HEK293 (cell line): ENCODE measurements around the gene DYNLRB2.

Experiments
- CTCF ChIA-PET: fragments of 350-600 bp; formaldehyde crosslinking; extraction: SDS; loops from one replicate; lab custom pipeline; 2021; ENCODE audit warnings: antibody characterized with exemption; lab: Yijun Ruan, JAX
- POLR2A ChIA-PET: fragments of 300-600 bp; formaldehyde crosslinking; extraction: SDS; loops from one replicate; lab custom pipeline; 2020; ENCODE audit warnings: antibody characterized with exemption, inconsistent platforms; lab: Yijun Ruan, JAX
- H3K27ac ChIP-seq: fragments of 200-500 bp; sonication (Bioruptor generic); 2 replicates; pipeline ENCODE4 v1.5.1; 2014; ENCODE audit warnings: low read depth, low read length, control low read depth, inconsistent platforms; ENCODE audit errors: extremely low read depth
- H3K36me3 ChIP-seq, 2 experiments: fragments of 200-500 bp in 1 of 2; sonication (Bioruptor generic) in 1 of 2; 1 replicate in 1 of 2; 2 replicates in 1 of 2; pipeline ENCODE4 v1.5.1; 2014 to 2017; ENCODE audit warnings: inconsistent platforms in 2 of 2, low read length in 2 of 2; ENCODE audit not compliant: control insufficient read depth in 2 of 2, insufficient read depth in 1 of 2
- H3K4me1 ChIP-seq: fragments of 200-500 bp; sonication (Bioruptor generic); 2 replicates; pipeline ENCODE4 v1.5.1; 2014; ENCODE audit warnings: mild to moderate bottlenecking, low read length, inconsistent platforms; ENCODE audit not compliant: control insufficient read depth, insufficient read depth
- H3K4me3 ChIP-seq: 2 replicates; pipeline ENCODE4 v1.5.1; 2011; ENCODE audit warnings: low read depth, mild to moderate bottlenecking, control low read depth, low read length, moderate library complexity
- H3K9me3 ChIP-seq: fragments of 200-500 bp; sonication (Bioruptor generic); 2 replicates; pipeline ENCODE4 v1.5.1; 2014; ENCODE audit warnings: low read depth, low read length, inconsistent platforms; ENCODE audit not compliant: control insufficient read depth, insufficient read depth
- BCL11A ChIP-seq: fragments of 450-650 bp; formaldehyde crosslinking; IDR thresholded peaks from 2 replicates; pipeline ENCODE4 v1.5.1; 2016; ENCODE audit warnings: low read depth, missing biosample characterization, missing genetic modification characterization
- GLI4 ChIP-seq: fragments of 450-650 bp; formaldehyde crosslinking; IDR thresholded peaks from 2 replicates; pipeline ENCODE4 v1.5.1; 2016; ENCODE audit warnings: missing biosample characterization, missing genetic modification characterization
- KLF8 ChIP-seq: fragments of 450-650 bp; formaldehyde crosslinking; IDR thresholded peaks from 2 replicates; pipeline ENCODE4 v1.5.1; 2016; ENCODE audit warnings: missing biosample characterization, missing genetic modification characterization
- RBAK ChIP-seq: fragments of 450-650 bp; formaldehyde crosslinking; IDR thresholded peaks from 2 replicates; pipeline ENCODE4 v1.5.1; 2016; ENCODE audit warnings: missing biosample characterization, missing genetic modification characterization
- SP7 ChIP-seq: fragments of 450-650 bp; formaldehyde crosslinking; IDR thresholded peaks from 2 replicates; pipeline ENCODE4 v1.5.1; 2016; ENCODE audit warnings: missing biosample characterization, missing genetic modification characterization
- TCF7L2 ChIP-seq: IDR thresholded peaks from 2 replicates; pipeline ENCODE4 v1.6.1; 2011; ENCODE audit warnings: low read depth, mild to moderate bottlenecking, inconsistent platforms, low read length, moderate library complexity, borderline replicate concordance
- ZNF24 ChIP-seq: fragments of 450-650 bp; formaldehyde crosslinking; IDR thresholded peaks from 2 replicates; pipeline ENCODE4 v1.5.1; 2016; ENCODE audit warnings: missing biosample characterization, missing genetic modification characterization
- ZNF266 ChIP-seq: fragments of 450-650 bp; formaldehyde crosslinking; IDR thresholded peaks from 2 replicates; pipeline ENCODE4 v1.5.1; 2016; ENCODE audit warnings: missing biosample characterization, missing genetic modification characterization, low read depth
- ZNF324 ChIP-seq: fragments of 450-650 bp; formaldehyde crosslinking; IDR thresholded peaks from 2 replicates; pipeline ENCODE4 v1.5.1; 2016; ENCODE audit warnings: missing biosample characterization, missing genetic modification characterization
- ZNF37A ChIP-seq: fragments of 450-650 bp; IDR thresholded peaks from 2 replicates; pipeline ENCODE4 v1.5.1; 2018; ENCODE audit warnings: missing biosample characterization, missing genetic modification characterization
- ZNF610 ChIP-seq: fragments of 450-650 bp; formaldehyde crosslinking; IDR thresholded peaks from 2 replicates; pipeline ENCODE4 v1.5.1; 2016; ENCODE audit warnings: missing biosample characterization, missing genetic modification characterization, borderline replicate concordance
- ZNF792 ChIP-seq: fragments of 450-650 bp; formaldehyde crosslinking; IDR thresholded peaks from 2 replicates; pipeline ENCODE4 v1.5.1; 2016; ENCODE audit warnings: missing biosample characterization, missing genetic modification characterization
- TF ChIP-seq, protein P1 (sequence below): fragments of 450-650 bp; formaldehyde crosslinking; conservative IDR thresholded peaks from 2 replicates; pipeline ENCODE4 v1.5.1; 2016; ENCODE audit warnings: low read depth, missing biosample characterization, missing genetic modification characterization
- TF ChIP-seq, protein P2 (sequence below): fragments of 450-650 bp; formaldehyde crosslinking; IDR thresholded peaks from 2 replicates; pipeline ENCODE4 v1.5.1; 2016; ENCODE audit warnings: missing biosample characterization, missing genetic modification characterization
- TF ChIP-seq, protein P3 (sequence below): fragments of 450-650 bp; formaldehyde crosslinking; conservative IDR thresholded peaks from 2 replicates; pipeline ENCODE4 v1.5.1; 2016; ENCODE audit warnings: low read depth, missing biosample characterization, missing genetic modification characterization
- TF ChIP-seq, protein P4 (sequence below): fragments of 450-650 bp; formaldehyde crosslinking; IDR thresholded peaks from 2 replicates; pipeline ENCODE4 v1.5.1; 2016; ENCODE audit warnings: missing biosample characterization, missing genetic modification characterization
- TF ChIP-seq, protein P5 (sequence below): fragments of 450-650 bp; formaldehyde crosslinking; IDR thresholded peaks from 2 replicates; pipeline ENCODE4 v1.5.1; 2016; ENCODE audit warnings: missing biosample characterization, missing genetic modification characterization
- TF ChIP-seq, protein P6 (sequence below): fragments of 450-650 bp; formaldehyde crosslinking; IDR thresholded peaks from 2 replicates; pipeline ENCODE4 v1.5.1; 2016; ENCODE audit warnings: missing biosample characterization, missing genetic modification characterization

Gene DYNLRB2

DNA sequence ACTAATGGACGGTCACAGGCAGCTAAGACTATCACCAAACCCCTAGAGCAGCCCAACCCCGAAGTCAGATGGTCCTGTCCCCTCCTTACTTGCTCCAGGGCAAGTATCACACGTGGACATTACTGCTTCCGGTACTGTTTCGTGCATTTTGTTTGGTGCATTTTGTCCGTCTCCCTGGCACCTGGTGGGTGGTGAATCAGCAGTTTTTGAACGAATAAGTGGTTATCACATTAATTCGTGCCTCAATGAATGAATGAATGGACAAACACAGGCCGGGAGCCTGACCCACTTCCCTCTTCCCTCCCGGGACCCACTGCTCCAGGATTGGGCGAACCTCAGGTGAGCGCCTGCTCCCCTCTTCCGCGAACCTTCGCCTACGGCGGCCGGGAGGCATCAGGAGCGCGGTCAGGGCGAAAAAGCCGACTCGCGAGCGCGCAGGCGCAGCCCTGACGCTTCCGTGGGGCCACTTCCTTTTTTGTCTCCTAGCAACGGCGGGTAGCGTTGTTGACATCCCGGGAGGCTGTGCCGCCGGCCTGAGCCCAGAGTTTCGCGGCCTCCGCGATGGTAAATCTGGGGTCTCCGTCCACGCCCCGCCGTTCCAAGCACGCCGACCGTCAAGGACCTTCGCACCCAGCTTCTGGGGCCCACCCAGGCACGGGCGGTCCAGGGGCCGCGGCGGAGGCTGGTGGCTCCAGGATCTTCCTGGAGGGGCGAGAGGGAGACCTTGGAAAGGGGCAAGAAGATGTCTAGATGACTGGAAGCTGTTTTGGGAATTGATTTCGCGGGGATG, at the start of gene DYNLRB2:
DYNLRB2 (plus strand) TSS at position 478 of the 790 bp plus-strand sequence; CDS start at position 562, 84 bp downstream.
- Histone ChIP-seq H3K4me3 (peak within 1 kb of the TSS; percentile 58), H3K27ac (peak within 1 kb of the TSS; percentile 39), H3K4me1 (no peaks in the 10 kb centered on the region), H3K36me3 (no peaks in the 10 kb centered on the region), H3K9me3 (no peaks in the 10 kb centered on the region)
- ChIA-PET CTCF (interaction anchor here (1.8 kb wide), 1 partner anchor 14 kb away, joined by 6 read pairs; no protein-coding TSS in a partner anchor), POLR2A (no interaction called here)
- peak; percentile 61; the same call in 1 of the 2 replicates for TF ChIP-seq ZNF610 (tag by site-specific recombination)
- TF ChIP-seq, protein P1, sequence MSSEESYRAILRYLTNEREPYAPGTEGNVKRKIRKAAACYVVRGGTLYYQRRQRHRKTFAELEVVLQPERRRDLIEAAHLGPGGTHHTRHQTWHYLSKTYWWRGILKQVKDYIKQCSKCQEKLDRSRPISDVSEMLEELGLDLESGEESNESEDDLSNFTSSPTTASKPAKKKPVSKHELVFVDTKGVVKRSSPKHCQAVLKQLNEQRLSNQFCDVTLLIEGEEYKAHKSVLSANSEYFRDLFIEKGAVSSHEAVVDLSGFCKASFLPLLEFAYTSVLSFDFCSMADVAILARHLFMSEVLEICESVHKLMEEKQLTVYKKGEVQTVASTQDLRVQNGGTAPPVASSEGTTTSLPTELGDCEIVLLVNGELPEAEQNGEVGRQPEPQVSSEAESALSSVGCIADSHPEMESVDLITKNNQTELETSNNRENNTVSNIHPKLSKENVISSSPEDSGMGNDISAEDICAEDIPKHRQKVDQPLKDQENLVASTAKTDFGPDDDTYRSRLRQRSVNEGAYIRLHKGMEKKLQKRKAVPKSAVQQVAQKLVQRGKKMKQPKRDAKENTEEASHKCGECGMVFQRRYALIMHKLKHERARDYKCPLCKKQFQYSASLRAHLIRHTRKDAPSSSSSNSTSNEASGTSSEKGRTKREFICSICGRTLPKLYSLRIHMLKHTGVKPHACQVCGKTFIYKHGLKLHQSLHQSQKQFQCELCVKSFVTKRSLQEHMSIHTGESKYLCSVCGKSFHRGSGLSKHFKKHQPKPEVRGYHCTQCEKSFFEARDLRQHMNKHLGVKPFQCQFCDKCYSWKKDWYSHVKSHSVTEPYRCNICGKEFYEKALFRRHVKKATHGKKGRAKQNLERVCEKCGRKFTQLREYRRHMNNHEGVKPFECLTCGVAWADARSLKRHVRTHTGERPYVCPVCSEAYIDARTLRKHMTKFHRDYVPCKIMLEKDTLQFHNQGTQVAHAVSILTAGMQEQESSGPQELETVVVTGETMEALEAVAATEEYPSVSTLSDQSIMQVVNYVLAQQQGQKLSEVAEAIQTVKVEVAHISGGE (tag by site-specific recombination) = peak; percentile 84
- TF ChIP-seq GLI4 (tag by site-specific recombination) = peak; percentile 22; the same call in 1 of the 2 replicates
- TF ChIP-seq ZNF266 (tag by site-specific recombination) = no peak
- peak; percentile 65; the same call in 1 of the 2 replicates for TF ChIP-seq ZNF324 (tag by site-specific recombination)
- TF ChIP-seq, protein P2, sequence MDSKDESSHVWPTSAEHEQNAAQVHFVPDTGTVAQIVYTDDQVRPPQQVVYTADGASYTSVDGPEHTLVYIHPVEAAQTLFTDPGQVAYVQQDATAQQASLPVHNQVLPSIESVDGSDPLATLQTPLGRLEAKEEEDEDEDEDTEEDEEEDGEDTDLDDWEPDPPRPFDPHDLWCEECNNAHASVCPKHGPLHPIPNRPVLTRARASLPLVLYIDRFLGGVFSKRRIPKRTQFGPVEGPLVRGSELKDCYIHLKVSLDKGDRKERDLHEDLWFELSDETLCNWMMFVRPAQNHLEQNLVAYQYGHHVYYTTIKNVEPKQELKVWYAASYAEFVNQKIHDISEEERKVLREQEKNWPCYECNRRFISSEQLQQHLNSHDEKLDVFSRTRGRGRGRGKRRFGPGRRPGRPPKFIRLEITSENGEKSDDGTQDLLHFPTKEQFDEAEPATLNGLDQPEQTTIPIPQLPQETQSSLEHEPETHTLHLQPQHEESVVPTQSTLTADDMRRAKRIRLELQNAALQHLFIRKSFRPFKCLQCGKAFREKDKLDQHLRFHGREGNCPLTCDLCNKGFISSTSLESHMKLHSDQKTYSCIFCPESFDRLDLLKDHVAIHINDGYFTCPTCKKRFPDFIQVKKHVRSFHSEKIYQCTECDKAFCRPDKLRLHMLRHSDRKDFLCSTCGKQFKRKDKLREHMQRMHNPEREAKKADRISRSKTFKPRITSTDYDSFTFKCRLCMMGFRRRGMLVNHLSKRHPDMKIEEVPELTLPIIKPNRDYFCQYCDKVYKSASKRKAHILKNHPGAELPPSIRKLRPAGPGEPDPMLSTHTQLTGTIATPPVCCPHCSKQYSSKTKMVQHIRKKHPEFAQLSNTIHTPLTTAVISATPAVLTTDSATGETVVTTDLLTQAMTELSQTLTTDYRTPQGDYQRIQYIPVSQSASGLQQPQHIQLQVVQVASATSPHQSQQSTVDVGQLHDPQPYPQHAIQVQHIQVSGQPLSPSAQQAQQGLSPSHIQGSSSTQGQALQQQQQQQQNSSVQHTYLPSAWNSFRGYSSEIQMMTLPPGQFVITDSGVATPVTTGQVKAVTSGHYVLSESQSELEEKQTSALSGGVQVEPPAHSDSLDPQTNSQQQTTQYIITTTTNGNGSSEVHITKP (tag by site-specific recombination) = peak; percentile 93
- TF ChIP-seq RBAK (tag by site-specific recombination) = no peak
- TF ChIP-seq, protein P3, sequence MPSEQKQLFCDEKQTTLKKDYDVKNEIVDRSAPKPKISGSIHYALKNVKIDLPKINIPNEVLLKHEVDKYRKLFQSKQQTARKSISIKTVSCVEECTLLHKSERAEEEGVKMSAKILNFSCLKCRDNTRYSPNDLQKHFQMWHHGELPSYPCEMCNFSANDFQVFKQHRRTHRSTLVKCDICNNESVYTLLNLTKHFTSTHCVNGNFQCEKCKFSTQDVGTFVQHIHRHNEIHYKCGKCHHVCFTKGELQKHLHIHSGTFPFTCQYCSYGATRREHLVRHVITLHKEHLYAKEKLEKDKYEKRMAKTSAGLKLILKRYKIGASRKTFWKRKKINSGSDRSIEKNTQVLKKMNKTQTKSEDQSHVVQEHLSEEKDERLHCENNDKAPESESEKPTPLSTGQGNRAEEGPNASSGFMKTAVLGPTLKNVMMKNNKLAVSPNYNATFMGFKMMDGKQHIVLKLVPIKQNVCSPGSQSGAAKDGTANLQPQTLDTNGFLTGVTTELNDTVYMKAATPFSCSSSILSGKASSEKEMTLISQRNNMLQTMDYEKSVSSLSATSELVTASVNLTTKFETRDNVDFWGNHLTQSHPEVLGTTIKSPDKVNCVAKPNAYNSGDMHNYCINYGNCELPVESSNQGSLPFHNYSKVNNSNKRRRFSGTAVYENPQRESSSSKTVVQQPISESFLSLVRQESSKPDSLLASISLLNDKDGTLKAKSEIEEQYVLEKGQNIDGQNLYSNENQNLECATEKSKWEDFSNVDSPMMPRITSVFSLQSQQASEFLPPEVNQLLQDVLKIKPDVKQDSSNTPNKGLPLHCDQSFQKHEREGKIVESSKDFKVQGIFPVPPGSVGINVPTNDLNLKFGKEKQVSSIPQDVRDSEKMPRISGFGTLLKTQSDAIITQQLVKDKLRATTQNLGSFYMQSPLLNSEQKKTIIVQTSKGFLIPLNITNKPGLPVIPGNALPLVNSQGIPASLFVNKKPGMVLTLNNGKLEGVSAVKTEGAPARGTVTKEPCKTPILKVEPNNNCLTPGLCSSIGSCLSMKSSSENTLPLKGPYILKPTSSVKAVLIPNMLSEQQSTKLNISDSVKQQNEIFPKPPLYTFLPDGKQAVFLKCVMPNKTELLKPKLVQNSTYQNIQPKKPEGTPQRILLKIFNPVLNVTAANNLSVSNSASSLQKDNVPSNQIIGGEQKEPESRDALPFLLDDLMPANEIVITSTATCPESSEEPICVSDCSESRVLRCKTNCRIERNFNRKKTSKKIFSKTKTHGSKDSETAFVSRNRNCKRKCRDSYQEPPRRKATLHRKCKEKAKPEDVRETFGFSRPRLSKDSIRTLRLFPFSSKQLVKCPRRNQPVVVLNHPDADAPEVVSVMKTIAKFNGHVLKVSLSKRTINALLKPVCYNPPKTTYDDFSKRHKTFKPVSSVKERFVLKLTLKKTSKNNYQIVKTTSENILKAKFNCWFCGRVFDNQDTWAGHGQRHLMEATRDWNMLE (tag by site-specific recombination) = peak; percentile 93
- 0 out of 2 replicates have a peak, but pooled peaks have one; percentile 50 for TF ChIP-seq ZNF792
- TF ChIP-seq, protein P4, sequence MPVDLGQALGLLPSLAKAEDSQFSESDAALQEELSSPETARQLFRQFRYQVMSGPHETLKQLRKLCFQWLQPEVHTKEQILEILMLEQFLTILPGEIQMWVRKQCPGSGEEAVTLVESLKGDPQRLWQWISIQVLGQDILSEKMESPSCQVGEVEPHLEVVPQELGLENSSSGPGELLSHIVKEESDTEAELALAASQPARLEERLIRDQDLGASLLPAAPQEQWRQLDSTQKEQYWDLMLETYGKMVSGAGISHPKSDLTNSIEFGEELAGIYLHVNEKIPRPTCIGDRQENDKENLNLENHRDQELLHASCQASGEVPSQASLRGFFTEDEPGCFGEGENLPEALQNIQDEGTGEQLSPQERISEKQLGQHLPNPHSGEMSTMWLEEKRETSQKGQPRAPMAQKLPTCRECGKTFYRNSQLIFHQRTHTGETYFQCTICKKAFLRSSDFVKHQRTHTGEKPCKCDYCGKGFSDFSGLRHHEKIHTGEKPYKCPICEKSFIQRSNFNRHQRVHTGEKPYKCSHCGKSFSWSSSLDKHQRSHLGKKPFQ (tag by site-specific recombination) = no peak
- no peak for TF ChIP-seq BCL11A (tag by site-specific recombination)
- no peak for TF ChIP-seq TCF7L2
- TF ChIP-seq, protein P5, sequence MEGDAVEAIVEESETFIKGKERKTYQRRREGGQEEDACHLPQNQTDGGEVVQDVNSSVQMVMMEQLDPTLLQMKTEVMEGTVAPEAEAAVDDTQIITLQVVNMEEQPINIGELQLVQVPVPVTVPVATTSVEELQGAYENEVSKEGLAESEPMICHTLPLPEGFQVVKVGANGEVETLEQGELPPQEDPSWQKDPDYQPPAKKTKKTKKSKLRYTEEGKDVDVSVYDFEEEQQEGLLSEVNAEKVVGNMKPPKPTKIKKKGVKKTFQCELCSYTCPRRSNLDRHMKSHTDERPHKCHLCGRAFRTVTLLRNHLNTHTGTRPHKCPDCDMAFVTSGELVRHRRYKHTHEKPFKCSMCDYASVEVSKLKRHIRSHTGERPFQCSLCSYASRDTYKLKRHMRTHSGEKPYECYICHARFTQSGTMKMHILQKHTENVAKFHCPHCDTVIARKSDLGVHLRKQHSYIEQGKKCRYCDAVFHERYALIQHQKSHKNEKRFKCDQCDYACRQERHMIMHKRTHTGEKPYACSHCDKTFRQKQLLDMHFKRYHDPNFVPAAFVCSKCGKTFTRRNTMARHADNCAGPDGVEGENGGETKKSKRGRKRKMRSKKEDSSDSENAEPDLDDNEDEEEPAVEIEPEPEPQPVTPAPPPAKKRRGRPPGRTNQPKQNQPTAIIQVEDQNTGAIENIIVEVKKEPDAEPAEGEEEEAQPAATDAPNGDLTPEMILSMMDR (tag by site-specific recombination) = peak; percentile 26; the same call in 1 of the 2 replicates
- peak; percentile 38; the same call in 1 of the 2 replicates for TF ChIP-seq KLF8 (tag by site-specific recombination)
- TF ChIP-seq, protein P6, sequence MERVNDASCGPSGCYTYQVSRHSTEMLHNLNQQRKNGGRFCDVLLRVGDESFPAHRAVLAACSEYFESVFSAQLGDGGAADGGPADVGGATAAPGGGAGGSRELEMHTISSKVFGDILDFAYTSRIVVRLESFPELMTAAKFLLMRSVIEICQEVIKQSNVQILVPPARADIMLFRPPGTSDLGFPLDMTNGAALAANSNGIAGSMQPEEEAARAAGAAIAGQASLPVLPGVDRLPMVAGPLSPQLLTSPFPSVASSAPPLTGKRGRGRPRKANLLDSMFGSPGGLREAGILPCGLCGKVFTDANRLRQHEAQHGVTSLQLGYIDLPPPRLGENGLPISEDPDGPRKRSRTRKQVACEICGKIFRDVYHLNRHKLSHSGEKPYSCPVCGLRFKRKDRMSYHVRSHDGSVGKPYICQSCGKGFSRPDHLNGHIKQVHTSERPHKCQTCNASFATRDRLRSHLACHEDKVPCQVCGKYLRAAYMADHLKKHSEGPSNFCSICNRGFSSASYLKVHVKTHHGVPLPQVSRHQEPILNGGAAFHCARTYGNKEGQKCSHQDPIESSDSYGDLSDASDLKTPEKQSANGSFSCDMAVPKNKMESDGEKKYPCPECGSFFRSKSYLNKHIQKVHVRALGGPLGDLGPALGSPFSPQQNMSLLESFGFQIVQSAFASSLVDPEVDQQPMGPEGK (tag by site-specific recombination) = no peak
- TF ChIP-seq ZNF24 = peak; percentile 96
- peak; percentile 80 for TF ChIP-seq SP7 (tag by site-specific recombination)
- TF ChIP-seq ZNF37A (tag by site-specific recombination) = no peak
